Activated CD4-positive, alpha-beta T cell treated with anti-CD3 and anti-CD28 coated beads for 48 hours (primary cell): Measurements from ENCODE around the gene PRSS22.

Experiments
- DNase-seq: peaks from one replicate; pipeline ENCODE4 v3.0.0-alpha.2; 2020

PRSS22 gene

GRCh38 chr16:2848933-2849725 lies 8.8 kb downstream of the PRSS22 start:
- DNase-seq, result no peak

GRCh38 chr16:2846511-2847310 lies 11.3 kb downstream of the PRSS22 start:
- no peak for DNase-seq

GRCh38 chr16:2845116-2845515 lies 12.9 kb downstream of the PRSS22 start:
- no peak for DNase-seq

- DNase-seq, result no peak
Measured at GRCh38 chr16:2843526-2843925, 14.4 kb downstream of the PRSS22 start.

- peak; percentile 95 for DNase-seq
Measured at GRCh38 chr16:2842340-2843000, 15.5 kb downstream of the PRSS22 start.

- DNase-seq, result no peak
Measured at GRCh38 chr16:2841606-2842339, 16.2 kb downstream of the PRSS22 start.

- no peak for DNase-seq
Measured at GRCh38 chr16:2840914-2841313, 17.1 kb downstream of the PRSS22 start.

GRCh38 chr16:2839650-2840450 lies 18.1 kb downstream of the PRSS22 start:
- no peak for DNase-seq

GRCh38 chr16:2838928-2839327 lies 19.0 kb downstream of the PRSS22 start:
- DNase-seq, result peak; percentile 71

GRCh38 chr16:2836646-2837508 lies 21.1 kb downstream of the PRSS22 start:
- no peak for DNase-seq

- no peak for DNase-seq
Measured at GRCh38 chr16:2835638-2836493, 22.1 kb downstream of the PRSS22 start.

GRCh38 chr16:2834968-2835367 lies 23.0 kb downstream of the PRSS22 start:
- DNase-seq, result no peak

- DNase-seq, result no peak
Measured at GRCh38 chr16:2833776-2834175, 24.2 kb downstream of the PRSS22 start.

- DNase-seq, result no peak
Measured at GRCh38 chr16:2831203-2831602, 26.8 kb downstream of the PRSS22 start.

- no peak for DNase-seq
Measured at GRCh38 chr16:2830355-2830695, 27.6 kb downstream of the PRSS22 start.

GRCh38 chr16:2829501-2830354 lies 28.2 kb downstream of the PRSS22 start, which contains the start of gene ZG16B:
Gene ZG16B (plus strand): TSS chr16:2830303. CDS start chr16:2830442, 139 bp downstream.
- no peak for DNase-seq

GRCh38 chr16:2828876-2829430 lies 29.0 kb downstream of the PRSS22 start:
- no peak for DNase-seq

- DNase-seq, result no peak
Measured at GRCh38 chr16:2828521-2828840, 29.5 kb downstream of the PRSS22 start.
